H9 (cell line): ENCODE results near the gene EFCAB6. TPM values are rescaled to one million over a fixed set of nuclear protein-coding genes. Genes with fewer than 3 reads are reported as not detected.

Source experiments
- DNase-seq: peaks from one replicate; pipeline ENCODE4 v3.0.0-alpha.2; 2017
- H2AFZ ChIP-seq: one replicate; pipeline ENCODE4 v1.6.1; 2013; ENCODE audit warnings: mild to moderate bottlenecking, low read length, control low read depth, moderate library complexity
- H2AK5ac ChIP-seq: 2 replicates; pipeline ENCODE4 v1.6.1; 2013; ENCODE audit warnings: low read length, control low read depth, mixed read lengths; ENCODE audit not compliant: insufficient read length
- H2BK120ac ChIP-seq: one replicate; pipeline ENCODE4 v1.6.1; 2013; ENCODE audit warnings: low read depth, mild to moderate bottlenecking, low read length, control low read depth, inconsistent platforms; ENCODE audit not compliant: poor library complexity, severe bottlenecking
- H2BK12ac ChIP-seq: 2 replicates; pipeline ENCODE4 v1.6.1; 2013; ENCODE audit warnings: low read length, control low read depth, mixed read lengths, low read depth; ENCODE audit not compliant: insufficient read length
- H2BK15ac ChIP-seq: 2 replicates; pipeline ENCODE4 v1.6.1; 2013; ENCODE audit warnings: low read depth, low read length, control low read depth
- H2BK20ac ChIP-seq: one replicate; pipeline ENCODE4 v1.6.1; 2013; ENCODE audit warnings: low read depth, mild to moderate bottlenecking, low read length, control low read depth, inconsistent platforms; ENCODE audit not compliant: poor library complexity, severe bottlenecking
- H2BK5ac ChIP-seq: 2 replicates; pipeline ENCODE4 v1.6.1; 2013; ENCODE audit warnings: low read length, control low read depth, mixed read lengths; ENCODE audit not compliant: insufficient read length
- H3K14ac ChIP-seq: 2 replicates; pipeline ENCODE4 v1.6.1; 2013; ENCODE audit warnings: low read length, control low read depth; ENCODE audit not compliant: insufficient read depth
- H3K18ac ChIP-seq: 2 replicates; pipeline ENCODE4 v1.6.1; 2013; ENCODE audit warnings: low read depth, mild to moderate bottlenecking, mixed read lengths, low read length, control low read depth; ENCODE audit not compliant: insufficient read length
- H3K23ac ChIP-seq: 2 replicates; pipeline ENCODE4 v1.6.1; 2013; ENCODE audit warnings: low read length, control low read depth, mixed read lengths, low read depth; ENCODE audit not compliant: insufficient read length
- H3K23me2 ChIP-seq: 2 replicates; pipeline ENCODE4 v1.6.1; 2013; ENCODE audit warnings: low read depth, mild to moderate bottlenecking, mixed read lengths, low read length, control low read depth; ENCODE audit not compliant: insufficient read length, poor library complexity, severe bottlenecking
- H3K27ac ChIP-seq: 2 replicates; pipeline ENCODE4 v1.5.1; 2013; ENCODE audit warnings: low read length, control low read depth, mixed read lengths, low read depth; ENCODE audit not compliant: insufficient read length
- H3K27me3 ChIP-seq: 2 replicates; pipeline ENCODE4 v1.6.1; 2013; ENCODE audit warnings: low read length, control low read depth, inconsistent platforms; ENCODE audit not compliant: insufficient read depth
- H3K4ac ChIP-seq: 2 replicates; pipeline ENCODE4 v1.6.1; 2013; ENCODE audit warnings: low read depth, mild to moderate bottlenecking, control low read depth, inconsistent platforms, low read length, moderate library complexity
- H3K4me1 ChIP-seq: 2 replicates; pipeline ENCODE4 v1.6.1; 2013; ENCODE audit warnings: low read length, control low read depth, inconsistent platforms; ENCODE audit not compliant: insufficient read depth
- H3K4me2 ChIP-seq: 2 replicates; pipeline ENCODE4 v1.6.1; 2013; ENCODE audit warnings: low read length, control low read depth, mixed read lengths; ENCODE audit not compliant: insufficient read length, insufficient read depth
- H3K56ac ChIP-seq: 2 replicates; pipeline ENCODE4 v1.6.1; 2013; ENCODE audit warnings: low read depth, mild to moderate bottlenecking, mixed read lengths, low read length, control low read depth; ENCODE audit not compliant: insufficient read length
- H3K79me1 ChIP-seq: 2 replicates; pipeline ENCODE4 v1.6.1; 2013; ENCODE audit warnings: low read depth, mild to moderate bottlenecking, moderate library complexity, low read length, control low read depth, inconsistent platforms; ENCODE audit not compliant: insufficient read depth, poor library complexity, severe bottlenecking
- H3K79me2 ChIP-seq: 2 replicates; pipeline ENCODE4 v1.6.1; 2013; ENCODE audit warnings: low read length, control low read depth, inconsistent platforms; ENCODE audit not compliant: insufficient read depth
- H3K9ac ChIP-seq: 2 replicates; pipeline ENCODE4 v1.6.1; 2013; ENCODE audit warnings: low read length, control low read depth, mixed read lengths; ENCODE audit not compliant: insufficient read length; ENCODE audit errors: extremely low read depth
- H3K9me3 ChIP-seq: one replicate; pipeline ENCODE4 v1.6.1; 2013; ENCODE audit warnings: low read depth, low read length, inconsistent platforms; ENCODE audit not compliant: control insufficient read depth
- H3T11ph ChIP-seq: one replicate; pipeline ENCODE4 v1.6.1; 2013; ENCODE audit warnings: mild to moderate bottlenecking, low read length, control low read depth, inconsistent platforms
- H4K20me1 ChIP-seq: one replicate; pipeline ENCODE4 v1.6.1; 2013; ENCODE audit not compliant: control insufficient read depth, insufficient read length, insufficient read depth
- H4K5ac ChIP-seq: 2 replicates; pipeline ENCODE4 v1.6.1; 2013; ENCODE audit warnings: low read depth, mild to moderate bottlenecking, mixed read lengths, low read length, control low read depth; ENCODE audit not compliant: insufficient read length
- H4K8ac ChIP-seq: replicated peaks from 2 replicates; pipeline ENCODE4 v1.6.1; 2013; ENCODE audit warnings: low read length, control low read depth, mixed read lengths, low read depth; ENCODE audit not compliant: insufficient read length
- H4K91ac ChIP-seq: 2 replicates; pipeline ENCODE4 v1.6.1; 2013; ENCODE audit warnings: low read depth, mild to moderate bottlenecking, moderate library complexity, mixed read lengths, low read length, control low read depth; ENCODE audit not compliant: insufficient read length
- H3K27ac Mint-ChIP-seq, 3 experiments: 2 replicates in 2 of 3; 3 replicates in 1 of 3; pipeline ENCODE4 v1.8.0; 2020 to 2021; ENCODE audit warnings: mixed read lengths in 3 of 3, mild to moderate bottlenecking in 1 of 3, moderate library complexity in 1 of 3
- H3K27me3 Mint-ChIP-seq: 2 replicates; pipeline ENCODE4 v1.8.0; 2021; ENCODE audit warnings: low read depth, mild to moderate bottlenecking, moderate library complexity, mixed read lengths
- H3K36me3 Mint-ChIP-seq, 3 experiments: 2 replicates in 2 of 3; 3 replicates in 1 of 3; pipeline ENCODE4 v1.8.0; 2020 to 2021; ENCODE audit warnings: low read depth in 3 of 3, mixed read lengths in 3 of 3; ENCODE audit not compliant: insufficient read depth in 1 of 3
- H3K4me1 Mint-ChIP-seq, 2 experiments: 2 replicates each; pipeline ENCODE4 v1.8.0; 2020; ENCODE audit warnings: mixed read lengths in 2 of 2
- H3K4me3 Mint-ChIP-seq, 2 experiments: 2 replicates in 1 of 2; 3 replicates in 1 of 2; pipeline ENCODE4 v1.8.0; 2020 to 2021; ENCODE audit warnings: mild to moderate bottlenecking in 2 of 2, mixed read lengths in 2 of 2, moderate library complexity in 1 of 2
- H3K9me3 Mint-ChIP-seq, 2 experiments: 2 replicates in 1 of 2; 3 replicates in 1 of 2; pipeline ENCODE4 v1.8.0; 2020; ENCODE audit warnings: mild to moderate bottlenecking in 2 of 2, mixed read lengths in 2 of 2, moderate library complexity in 1 of 2
- CTCF ChIP-seq: fragments of 200-600 bp; sonication (generic); conservative IDR thresholded peaks from 3 replicates; pipeline ENCODE4 v1.8.0; 2021; ENCODE audit warnings: antibody characterized with exemption, mild to moderate bottlenecking
- WGBS: extraction: QIAGEN DNeasy Blood & Tissue Kit; methylation state at CpG from one replicate; pipeline ENCODE4 v1.1.7; 2013; ENCODE audit warnings: missing lambda C conversion rate, low lambda C conversion rate, mixed read lengths; ENCODE audit not compliant: insufficient read length; ENCODE audit errors: extremely low coverage; 5-methylcytosine and 5-hydroxymethylcytosine counted together
- total RNA-seq: library from RNA; stranded (reverse); gene quantifications from 2 replicates; pipeline ENCODE4 v1.2.1, GENCODE V29; 2021

EFCAB6 gene
- total RNA-seq, 1 experiment from 2014 or later = 0.31 TPM

DNA sequence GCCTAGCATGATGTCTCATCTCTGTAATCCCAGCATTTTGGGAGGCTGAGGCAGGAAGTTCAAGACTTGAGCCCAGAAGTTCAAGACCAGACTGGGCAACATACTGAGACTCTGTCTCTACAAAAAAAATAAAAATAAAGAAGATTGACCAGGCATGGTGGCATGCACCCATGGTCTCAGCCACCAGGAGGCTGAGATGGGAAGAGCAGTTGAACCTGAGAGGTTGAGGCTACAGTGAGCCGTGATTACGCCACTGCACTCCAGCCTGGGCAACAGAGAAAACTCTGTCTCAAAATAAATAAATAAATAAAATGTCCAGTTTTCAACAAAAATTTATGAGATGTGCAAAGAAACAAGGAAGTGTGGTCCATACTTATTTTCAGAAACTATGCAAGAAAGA is 28.3 kb downstream of the EFCAB6 start:
- Mint-ChIP-seq H3K27ac (no peak overlapping the region), H3K9me3 (no peaks in the 10 kb centered on the region; a peak in 1 of 5 replicates), H3K4me3 (no peak overlapping the region), H3K4me1 (no peaks in the 10 kb centered on the region), H3K36me3 (no peaks in the 10 kb centered on the region), H3K27me3 (peaks cover 10% of the 10 kb centered on the region)
- no peak overlapping the region for H4K91ac ChIP-seq
- WGBS = no CpG with 5 or more reads among the region's 2 CpGs
- no peak overlapping the region for H3K9ac ChIP-seq
- no peak overlapping the region for H2BK15ac ChIP-seq
- H4K8ac ChIP-seq = no peak overlapping the region
- H3K23ac ChIP-seq = no peak overlapping the region
- no peak overlapping the region for H2BK12ac ChIP-seq
- H2BK120ac ChIP-seq = no peak overlapping the region
- H3K4me1 ChIP-seq = no peaks in the 10 kb centered on the region
- no peak overlapping the region for H3K4ac ChIP-seq
- no peak overlapping the region for H2AK5ac ChIP-seq
- no peak overlapping the region for H2BK20ac ChIP-seq
- no peak overlapping the region for H4K5ac ChIP-seq
- H3K18ac ChIP-seq = no peak overlapping the region
- peak; percentile 58 for TF ChIP-seq CTCF
- DNase-seq = no peak
- H3T11ph ChIP-seq = no peak overlapping the region
- H3K79me1 ChIP-seq = no peaks in the 10 kb centered on the region
- no peak overlapping the region for H2AFZ ChIP-seq
- H3K14ac ChIP-seq = no peak overlapping the region
- no peak overlapping the region for H3K4me2 ChIP-seq
- no peaks in the 10 kb centered on the region for H3K23me2 ChIP-seq
- H4K20me1 ChIP-seq = no peaks in the 10 kb centered on the region
- H3K27me3 ChIP-seq = no peaks in the 10 kb centered on the region
- H3K79me2 ChIP-seq = no peaks in the 10 kb centered on the region
- no peak overlapping the region for H2BK5ac ChIP-seq
- no peaks in the 10 kb centered on the region for H3K9me3 ChIP-seq
- no peak overlapping the region for H3K56ac ChIP-seq
- H3K27ac ChIP-seq = no peak overlapping the region
